GM21515 (cell line): Measurements from ENCODE around the gene KCND1.

Source experiments
- ATAC-seq: cut with Tn5 transposase; IDR thresholded peaks from one replicate; pipeline ENCODE4 v1.9.1; 2021; ENCODE audit not compliant: unreplicated experiment

Gene KCND1

DNA sequence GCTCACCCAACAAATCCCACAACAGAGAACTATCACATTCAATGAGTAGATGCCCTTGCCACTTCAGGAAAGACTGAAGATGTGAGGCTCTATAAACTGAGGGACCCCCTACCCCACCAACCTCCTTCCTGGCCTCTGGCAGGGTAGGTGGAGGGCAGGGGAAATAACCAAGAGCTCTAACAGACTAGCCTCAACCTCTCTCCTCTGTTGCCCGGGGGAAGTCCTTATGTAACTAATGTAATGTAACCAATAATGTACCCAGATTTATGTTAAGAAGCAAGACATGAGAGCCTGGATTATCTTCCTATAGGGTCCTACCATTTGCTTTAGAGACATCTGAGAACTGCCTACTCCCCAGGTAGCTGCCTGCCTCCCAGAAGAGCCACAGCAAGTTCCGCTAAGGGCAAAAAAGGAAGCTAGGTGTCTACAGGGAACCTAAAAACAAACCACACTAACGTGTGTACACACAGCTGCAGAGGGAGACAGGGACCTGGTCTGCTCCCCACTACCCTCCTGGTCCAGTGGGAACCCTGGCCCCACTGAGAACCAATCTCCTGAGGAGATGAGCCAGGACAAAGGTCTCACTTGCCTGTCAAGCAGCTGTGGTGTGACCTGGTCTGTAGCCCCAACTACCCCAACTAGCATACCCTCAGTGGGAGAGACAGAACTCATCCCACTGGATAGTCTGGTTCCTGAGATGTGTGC, 32.0 kb downstream of the KCND1 start:
- ATAC-seq, result no peak

DNA sequence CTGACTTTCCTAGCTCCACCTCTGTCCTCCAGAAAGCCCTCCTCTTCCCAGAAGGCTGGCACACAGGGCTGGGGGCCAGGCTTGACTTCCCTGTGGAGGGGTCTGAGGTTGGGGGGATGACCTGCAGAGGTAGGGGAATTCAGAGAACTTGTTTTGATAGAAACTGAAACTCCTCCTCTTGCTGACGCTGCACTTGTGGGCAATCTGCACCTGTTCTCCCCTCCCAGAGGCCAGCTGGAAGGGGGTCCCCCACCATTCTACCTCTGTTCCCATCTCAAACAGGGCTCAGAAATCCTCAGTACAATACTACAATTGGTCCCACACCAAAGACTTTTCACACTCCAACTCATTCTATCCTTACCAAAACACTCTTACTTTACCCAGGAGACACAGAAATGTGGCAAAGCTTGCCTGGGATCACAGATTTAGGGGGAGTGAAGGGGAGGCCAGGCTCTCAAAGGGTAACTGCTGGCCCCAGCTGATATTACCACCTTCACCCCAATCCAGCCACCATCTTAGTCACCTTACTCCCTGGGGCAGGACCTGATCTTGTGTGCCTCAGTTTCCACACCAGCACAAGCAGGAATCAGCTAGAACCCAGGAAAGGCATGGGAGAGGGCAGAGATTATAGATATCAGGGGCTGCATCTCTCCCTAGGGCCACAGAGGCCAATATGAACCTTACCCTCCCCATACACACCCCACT, 32.8 kb downstream of the KCND1 start:
- ATAC-seq, result peak; percentile 50

DNA sequence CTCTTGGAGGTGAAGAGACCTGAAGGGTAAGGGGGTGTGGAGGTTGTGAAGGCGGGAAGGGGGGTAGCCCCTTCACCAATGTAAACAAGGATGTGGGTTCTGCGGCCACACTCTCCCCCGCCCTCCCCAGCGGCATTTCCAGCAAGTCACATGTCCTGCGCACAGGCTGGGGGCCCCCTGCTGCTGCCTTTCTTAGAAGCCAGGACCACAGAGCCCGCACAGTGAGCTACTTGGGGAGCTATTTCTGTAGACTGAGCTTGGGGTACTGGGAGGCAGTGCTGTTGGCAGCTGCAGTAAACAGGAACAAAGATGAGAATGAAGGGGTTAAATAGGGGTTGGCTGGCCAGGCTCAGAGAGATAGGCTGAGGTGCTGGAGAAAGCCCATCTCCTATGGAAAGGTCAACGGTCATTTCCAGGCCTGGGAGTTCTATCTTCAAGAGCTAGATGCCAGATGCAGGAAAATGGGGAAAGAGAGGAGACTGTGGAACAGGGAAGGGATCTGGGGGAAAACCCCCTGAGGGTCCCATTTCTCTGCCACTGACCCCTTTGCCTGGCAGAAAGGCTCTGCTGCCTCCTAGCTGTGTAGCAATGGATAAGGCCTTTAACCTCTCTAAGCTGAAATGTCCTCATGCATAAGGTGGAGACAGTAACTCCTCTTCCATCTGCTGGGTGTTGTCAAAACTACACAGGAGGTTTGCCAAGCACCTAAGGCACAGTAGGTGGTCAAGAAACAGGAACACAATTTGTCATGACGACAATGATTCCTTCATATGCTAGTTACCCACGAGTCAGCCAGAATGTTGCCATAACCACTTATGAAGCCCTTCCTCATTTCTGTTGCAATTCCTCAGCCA, 34.4 kb downstream of the KCND1 start:
- ATAC-seq, result peak; percentile 64

DNA sequence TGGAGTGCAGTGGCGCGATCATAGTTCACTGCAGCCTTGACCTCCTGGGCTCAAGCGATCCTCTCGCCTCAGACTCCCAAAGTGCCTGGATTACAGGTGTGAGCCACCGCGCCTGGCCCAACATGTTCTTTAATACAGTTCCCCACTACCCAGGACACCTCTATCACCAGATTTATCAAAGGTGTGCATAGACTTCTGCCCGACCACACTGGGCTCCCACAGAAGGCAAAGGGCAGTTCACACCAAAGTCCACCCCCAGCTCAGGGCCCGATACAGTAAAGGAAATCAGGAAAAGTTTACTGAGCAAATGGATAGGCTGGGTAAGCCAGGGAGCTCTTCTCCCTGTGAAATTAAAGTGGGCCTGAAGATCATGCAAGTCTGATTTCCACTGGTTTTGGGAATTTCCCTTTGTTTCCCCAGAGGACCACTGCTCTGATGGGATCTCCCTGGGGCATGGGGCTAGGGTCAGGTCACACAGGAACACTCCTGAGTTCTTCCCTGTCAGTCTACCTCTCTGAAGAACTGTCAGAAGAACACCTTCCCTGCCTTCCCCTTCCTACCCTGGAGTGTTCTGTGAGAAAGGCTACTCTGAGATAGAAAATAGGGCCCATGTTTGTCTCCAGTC, 35.1 kb downstream of the KCND1 start:
- no peak for ATAC-seq

DNA sequence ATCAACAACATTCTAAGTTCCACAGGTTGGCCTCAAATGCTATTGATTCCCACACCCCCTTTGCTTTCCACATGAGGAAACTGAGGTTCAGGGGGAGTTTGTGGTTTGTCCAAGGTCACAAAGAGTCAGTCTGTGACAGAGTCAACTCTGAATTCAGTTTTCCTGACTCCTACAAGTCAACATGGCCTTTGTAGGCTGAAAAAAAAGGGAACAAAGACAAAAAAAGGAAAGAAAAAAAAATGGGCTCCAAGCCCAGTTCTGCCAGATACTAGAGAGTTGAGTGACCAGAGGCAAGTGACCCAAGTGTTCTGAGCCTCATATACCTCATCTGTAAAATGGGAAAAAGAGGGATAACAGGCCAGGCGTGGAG, 36.4 kb downstream of the KCND1 start:
- ATAC-seq, result no peak

DNA sequence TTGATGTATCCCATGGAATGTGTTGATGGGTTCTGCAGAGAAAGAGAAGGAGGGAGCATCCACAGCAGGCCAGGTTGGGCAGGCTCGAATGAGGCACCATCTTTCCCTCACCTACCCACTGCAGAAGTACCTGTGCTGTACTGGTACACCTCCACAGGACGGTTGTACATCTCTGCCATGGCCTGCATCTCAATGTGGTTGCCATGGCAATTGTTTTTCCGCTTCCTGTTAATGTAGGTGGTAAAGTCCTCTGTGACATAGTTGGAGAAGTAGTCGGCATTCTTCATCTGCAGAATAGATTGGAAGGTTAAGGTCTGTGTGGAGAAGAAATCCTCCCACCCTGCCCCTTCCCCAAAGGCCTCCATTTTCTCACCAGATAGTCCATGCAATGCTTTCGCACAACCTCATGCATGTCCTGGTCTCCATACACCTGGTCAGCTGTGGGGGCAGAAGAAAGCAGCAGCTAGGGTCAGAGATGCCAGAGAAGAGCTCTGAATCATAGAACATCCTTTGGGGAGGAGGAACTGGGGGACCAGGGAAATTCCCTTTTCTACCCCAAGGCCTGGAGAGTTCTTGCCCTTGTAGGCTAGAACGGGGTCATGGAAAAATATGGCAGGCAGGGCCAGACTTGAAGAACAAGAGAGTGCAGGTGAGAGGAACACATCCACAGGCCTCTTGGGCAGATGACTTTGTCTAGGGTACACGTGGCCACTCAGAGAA, 36.9 kb downstream of the KCND1 start:
- no peak for ATAC-seq

DNA sequence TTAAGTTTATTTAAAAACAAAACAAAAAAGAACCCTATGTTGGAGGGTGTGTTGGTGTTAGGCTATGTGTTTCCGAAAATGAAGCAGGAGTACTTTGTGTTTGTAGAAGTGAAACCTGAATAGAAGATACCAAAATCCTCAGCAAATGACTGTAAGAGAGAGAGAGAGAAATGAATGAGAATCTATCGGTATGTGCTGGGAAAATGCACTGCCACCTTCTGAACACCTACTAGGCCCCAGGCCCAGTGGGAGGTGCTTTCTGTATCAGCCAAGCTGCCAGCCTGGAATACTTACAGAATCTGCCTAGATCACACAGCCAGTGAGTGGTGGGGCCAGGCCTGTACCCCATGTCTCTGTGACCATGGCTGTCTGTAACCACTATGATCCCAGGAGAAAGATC, 37.9 kb downstream of the KCND1 start:
- no peak for ATAC-seq

DNA sequence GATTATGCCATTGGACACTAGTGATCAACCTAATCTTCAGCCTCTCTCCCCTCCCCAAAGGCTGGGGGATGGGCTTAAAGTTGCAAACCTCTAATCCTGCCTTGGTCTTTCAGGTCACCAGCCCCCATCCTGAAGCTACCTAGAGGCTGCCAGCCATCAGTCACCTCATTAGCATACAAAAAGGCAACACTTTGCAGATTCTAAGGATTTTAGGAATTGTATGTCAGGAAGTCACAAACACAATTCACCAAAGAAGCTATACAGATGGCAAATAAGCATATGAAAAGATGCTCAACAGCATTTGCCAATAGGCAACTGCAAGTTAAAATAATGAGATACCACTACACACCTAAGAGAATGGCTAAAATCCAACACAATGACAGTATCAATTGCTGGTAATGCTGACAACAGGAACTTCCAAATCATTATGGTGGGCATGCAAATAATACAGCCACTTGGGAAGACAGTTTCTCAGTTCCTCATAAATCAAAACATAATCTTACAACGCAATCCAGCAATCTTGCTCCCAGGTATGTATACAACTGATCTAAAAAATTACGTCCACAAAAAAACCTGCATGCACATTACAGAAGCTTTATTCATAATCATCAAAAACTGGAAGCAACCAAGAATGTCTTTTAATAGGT, 43.8 kb downstream of the KCND1 start:
- no peak for ATAC-seq

DNA sequence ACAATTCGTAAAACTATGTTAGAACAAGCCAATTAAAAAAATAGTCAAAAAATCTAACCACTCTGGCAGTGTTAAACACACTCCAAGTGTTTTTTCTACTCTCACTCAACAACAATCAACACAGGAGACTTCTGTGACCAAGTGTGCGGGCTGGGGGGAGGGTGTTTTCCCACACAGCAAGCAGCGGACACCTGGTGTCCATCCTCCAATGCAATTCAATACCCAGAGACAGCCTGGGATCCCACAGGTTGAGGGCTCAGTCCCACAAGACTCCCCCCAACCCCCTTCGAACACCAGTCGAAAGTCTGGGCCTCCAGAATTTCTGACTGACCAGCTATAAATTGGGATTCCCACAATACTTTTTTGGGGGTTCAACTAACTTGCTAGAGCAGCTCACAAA, 44.5 kb downstream of the KCND1 start:
- no peak for ATAC-seq

DNA sequence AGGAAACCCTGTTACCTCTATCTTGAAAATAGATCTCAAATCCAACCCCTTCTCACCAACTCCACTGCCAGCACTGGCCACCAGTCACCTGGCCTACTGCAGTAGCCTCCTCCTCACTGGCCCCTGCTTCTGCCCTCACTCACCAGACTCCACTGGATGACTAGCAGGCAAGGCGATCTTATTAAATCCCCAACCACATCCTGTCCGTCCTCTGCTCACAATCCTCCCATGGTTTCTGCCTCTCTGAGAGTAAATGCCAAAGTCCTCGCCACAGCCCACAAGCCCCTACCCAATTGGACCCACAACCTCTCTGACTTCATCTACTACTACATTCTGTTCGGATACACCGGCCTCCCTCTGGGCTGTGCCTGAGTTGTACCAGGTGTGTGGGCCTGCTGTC, 47.4 kb downstream of the KCND1 start:
- no peak for ATAC-seq

DNA sequence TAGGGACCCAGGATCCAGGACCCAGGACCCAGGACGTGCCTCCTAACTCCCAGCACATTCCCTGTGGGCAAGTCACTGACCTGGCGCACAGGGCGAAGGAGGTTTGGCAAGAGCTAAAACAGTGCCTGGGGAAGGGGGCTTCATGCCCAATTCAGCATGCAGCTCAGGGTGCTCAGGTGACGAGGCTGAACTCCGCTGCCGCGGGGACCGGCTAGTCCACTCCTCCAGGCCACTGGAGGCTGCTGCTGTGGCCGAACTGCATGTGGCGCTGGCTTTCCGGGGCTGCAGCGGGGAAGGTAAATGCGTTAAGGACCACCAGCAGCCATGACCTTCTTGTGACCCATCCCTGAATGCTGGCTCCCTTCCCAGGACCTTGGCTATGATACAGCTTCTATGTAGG, 47.9 kb downstream of the KCND1 start:
- ATAC-seq, result no peak

DNA sequence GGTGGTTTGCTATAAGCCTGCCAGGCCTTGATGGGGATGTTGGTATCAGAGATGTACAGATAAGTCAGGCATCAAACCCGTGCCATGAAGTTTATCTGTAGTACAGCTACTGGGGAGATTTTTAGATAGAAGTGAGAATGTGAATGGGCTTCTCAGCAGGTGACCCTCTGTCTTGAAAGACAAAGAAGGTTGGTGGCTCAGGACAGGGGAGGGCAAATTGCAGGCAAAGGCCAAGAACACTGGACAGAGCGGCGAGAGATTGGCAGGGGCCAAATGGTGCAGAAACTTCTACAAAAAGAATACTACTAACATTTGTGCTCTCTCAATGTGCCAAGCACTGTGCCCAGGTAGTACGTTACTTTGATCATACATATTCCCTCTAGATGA, 50.9 kb downstream of the KCND1 start:
- ATAC-seq, result no peak

DNA sequence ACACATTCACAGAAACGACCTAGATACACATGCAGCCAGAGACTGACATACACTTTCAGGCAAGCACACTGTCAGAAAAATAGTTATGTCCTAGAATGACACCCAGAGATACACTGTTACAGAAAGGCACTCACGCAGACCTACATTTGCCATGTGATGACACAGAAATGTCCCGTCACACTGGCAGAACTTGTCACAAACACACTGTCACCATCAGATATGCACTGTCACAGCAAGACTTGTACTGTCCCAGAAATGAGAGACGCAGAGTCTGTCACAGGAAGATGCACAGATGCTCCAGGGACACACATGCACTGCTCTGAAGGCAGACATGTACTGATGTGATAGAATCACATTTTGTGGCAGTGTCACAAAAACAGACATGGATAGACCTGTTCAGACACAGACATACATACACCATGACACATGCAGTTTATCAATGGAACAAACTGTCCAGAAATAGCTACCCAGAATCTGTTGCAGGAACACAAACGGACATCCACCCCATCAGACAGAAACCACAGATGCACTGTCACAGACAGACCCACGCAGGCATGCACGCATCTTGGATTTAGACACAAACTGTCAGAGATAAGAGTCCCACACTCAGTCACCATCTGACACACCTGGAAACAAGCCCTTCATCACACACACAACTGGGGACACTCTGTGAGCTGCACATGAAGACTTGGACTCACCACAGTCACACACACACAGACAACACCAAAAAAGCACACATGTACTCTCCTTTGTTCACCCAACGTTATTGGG, 51.5 kb downstream of the KCND1 start:
- ATAC-seq, result no peak

DNA sequence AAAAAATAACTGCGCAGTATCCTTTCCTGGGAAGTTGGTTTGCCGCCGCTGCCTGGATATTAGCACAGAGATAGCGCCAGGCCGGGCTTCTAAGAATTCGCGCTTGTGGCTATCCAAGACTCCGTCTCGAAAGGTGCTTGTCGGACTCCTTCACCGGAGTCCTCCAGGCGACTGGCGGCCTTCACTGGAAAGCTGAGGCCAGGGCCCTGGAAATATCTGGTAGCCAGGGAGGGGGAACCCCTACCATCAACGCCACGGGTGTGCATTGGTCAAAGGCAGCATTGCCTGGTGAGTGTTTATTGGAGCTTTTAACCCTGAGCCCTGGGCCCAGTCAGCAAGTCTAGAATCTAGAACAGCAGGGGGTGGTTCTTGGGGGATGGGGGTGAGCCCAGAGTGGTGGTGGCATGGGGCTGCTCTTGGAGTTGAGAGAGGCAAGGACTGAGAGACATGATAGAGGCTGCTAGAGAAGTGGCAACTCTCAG, 52.2 kb downstream of the KCND1 start:
- ATAC-seq, result peak; percentile 17

DNA sequence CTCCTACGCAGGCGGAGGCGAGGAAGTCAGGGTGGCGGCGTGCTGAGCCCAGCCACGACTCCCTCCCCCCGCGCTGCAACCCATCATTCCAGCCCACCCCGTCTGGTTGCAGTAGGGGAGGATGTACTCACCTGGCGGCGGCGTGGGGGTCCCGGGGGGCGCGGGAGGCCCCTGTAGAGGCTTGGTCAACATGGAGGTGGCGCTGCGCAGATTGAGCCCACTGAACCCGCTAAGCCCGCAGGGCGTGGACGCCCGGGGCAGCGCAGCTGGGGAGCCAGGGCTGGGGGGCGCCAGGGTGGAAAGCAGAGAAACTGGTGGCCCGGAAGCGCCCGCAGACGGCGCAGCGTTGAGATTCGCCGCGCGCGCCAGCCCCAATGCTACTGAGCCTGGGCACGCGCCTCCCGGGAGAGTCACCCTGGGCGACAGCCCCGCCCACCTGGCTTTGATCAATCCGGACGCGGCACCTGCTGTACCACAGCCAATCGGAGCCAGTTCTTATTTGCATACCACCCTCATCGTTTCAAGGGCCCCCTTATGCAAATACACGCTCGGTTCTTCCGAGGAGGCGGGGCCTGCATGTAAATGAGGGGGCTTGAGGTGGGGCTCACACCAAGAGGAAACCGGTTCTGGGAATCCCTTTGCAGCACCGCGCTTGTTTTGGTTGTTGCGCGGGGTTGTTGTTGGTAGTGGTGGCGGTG, 52.9 kb downstream of the KCND1 start, which contains the start of gene PIM2:
TSS of gene PIM2 (minus strand) at position 382 of the 698 bp plus-strand sequence. CDS start at position 192, 190 bp downstream.
- ATAC-seq, result peak; percentile 74

DNA sequence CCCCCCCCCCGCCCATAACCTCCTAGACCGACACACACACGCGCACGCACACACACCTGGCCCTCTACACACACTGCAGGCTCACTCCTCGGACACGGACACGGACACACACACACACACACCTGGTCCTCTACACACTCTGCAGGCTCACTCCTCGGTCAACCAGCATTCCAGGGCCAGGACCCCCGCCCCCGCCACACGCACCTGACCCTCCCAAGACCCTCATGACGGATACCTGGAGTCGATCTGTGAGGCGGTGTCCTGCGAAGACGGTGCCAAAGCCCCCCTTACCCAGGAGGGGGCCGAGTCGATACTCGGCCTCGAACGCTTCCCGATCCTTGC, 53.4 kb downstream of the KCND1 start:
- ATAC-seq, result no peak

DNA sequence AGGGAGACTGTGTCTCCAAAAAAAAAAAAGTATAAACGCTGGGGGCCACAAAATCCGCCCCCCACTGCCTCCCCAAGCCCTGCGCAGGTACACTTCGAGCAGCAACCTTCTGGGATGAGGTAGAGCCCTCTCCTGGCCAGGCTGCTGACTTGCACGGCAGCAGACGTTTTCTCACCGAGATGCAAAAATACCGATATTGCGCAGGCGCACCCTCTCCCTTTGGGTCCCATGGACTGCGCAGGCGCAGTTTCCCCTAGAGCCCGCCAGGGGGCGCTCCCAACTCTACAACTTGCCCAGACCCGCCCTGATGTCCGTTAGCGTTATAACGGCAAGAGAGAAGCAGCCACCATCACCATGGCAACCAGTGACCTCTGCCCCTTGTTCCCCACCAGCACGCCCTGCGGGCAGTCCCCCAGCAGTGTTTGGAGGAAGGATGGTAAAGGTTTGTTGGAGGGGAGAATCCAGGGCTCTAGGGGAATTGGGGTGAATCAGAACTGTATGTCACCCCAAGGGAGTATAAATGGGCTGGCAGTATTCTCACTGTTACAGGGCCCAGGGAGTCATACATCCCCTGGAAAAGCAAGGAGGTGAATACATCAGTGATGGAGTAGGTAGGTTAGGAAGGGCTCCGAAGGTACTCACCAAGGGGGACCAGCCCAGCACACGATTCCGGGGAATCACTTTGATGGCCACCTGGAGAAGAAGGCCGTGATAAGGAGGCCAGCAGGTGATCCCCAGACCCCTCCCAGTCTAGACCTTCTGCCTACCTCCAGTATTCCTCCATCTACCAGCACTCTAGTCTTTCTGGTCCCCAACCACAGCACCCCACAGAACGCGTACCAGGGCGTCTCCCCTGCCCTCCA, 54.3 kb downstream of the KCND1 start:
- peak; percentile 37 for ATAC-seq
